ENCODE measurements around the gene RRP36. TPM values are rescaled to one million over a fixed set of nuclear protein-coding genes. Genes with fewer than 3 reads are reported as not detected.
A peak's percentile ranks its signal among the peaks of the same experiment; 100 is the strongest.

The RRP36 gene, protein sequence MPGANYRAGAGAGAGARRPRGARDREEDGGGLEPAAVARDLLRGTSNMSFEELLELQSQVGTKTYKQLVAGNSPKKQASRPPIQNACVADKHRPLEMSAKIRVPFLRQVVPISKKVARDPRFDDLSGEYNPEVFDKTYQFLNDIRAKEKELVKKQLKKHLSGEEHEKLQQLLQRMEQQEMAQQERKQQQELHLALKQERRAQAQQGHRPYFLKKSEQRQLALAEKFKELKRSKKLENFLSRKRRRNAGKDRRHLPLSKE
- 100 to 1,000 TPM in 1 of 4 donors, 10 to 100 TPM in 3; 32.2 to 200 (median 40.5) TPM for total RNA-seq

DNA sequence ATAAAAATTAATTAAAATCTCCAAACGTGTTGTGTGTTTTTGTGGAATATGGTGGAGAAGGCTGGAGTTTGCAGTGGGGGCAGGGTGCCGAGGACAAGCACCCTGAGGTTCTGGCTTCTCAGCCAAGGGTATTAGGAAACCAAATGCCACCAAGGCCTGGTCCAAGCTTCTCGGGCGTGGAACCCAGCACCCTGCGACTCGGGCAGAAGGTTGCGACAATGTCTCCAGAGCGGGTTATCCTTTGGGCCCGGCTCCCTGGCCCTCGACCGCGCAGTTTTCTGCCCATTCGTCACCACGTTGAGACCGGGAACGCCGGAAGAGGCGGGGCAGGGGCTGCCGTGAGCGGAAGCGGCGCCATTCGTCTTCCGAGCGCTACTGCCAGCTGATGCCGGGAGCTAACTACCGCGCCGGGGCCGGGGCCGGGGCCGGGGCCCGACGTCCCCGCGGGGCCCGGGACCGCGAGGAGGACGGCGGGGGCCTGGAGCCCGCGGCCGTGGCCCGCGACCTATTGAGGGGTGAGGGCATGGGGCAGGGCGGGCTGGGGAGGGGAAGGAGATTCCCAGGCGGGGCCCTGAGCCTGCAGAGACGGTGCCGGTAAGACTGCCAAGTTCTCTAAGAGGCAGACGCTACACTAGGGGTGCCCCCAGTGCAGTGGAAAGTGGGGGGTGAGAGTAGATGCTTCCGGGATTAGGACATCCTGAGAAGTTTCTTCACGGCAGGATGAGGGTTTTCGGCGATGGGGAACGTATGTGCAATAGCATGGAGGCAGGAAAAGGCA, at the start of gene RRP36:
Gene RRP36, plus strand, starts transcription at position 354 of the 778 bp plus-strand sequence. Its CDS starts 32 bp downstream, at position 386.
- WGBS, 2 donors (ENCODE audit: low coverage in 1 of 2), result 0 to 2% methylated on average over 5 to 43 of the region's 56 CpGs

DNA sequence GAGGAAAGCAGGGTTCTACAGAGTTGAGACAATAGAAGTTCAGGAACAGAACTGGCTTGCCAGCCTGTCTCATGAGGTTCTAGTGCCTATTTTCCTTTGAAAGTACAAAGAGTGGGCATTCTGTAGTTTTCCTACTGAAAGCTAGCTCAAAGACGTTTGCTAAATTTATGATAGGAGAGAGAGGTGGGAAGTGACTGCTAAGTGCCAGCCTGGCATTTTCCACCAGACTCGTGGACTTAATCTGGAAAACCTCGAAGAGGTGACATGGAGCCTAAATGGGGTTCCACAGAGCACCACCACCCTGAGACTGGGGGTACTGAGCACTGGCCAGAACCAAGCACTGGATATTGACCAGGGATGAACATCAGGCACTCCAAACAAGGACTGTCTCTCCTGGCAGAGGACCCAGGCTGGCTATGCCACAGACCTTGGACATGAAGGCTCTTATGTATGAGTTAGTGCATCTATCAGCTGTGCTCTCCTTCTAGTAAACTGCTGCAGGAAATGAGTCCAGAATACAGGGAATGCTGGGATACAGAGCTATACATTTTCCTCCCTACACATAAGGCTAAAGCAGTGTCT, 49.6 kb upstream of the RRP36 start:
- in situ Hi-C loops (cut with MboI; ENCODE audit: low pct_ligation_motif_present in 1 of 4, low pct_unique_long_range_greater_than_20kb in 1 of 4, low sequenced_read_pairs in 3 of 4) (no loop called here), intact Hi-C loops (cut with DNase I; ENCODE audit: low total_unique reads) (no loop called here)
- H3K4me1 ChIP-seq, result peaks cover 0 to 7% (median 5%) of the 10 kb centered on the region in 4 donors
- 84% methylated on average over 3 of the region's 3 CpGs; no CpG with 5 or more reads in 1 of the 2 donors for WGBS, 2 donors (ENCODE audit: low coverage in 1 of 2)
- no peaks in the 10 kb centered on the region for H3K9me3 ChIP-seq
- H3K27ac ChIP-seq, result no peak overlapping the region
- H3K36me3 ChIP-seq, result no peaks in the 10 kb centered on the region
- TF ChIP-seq POLR2AphosphoS5 (IDR thresholded peaks at IDR 0.05) (no peak), EP300 (IDR thresholded peaks at IDR 0.05; ENCODE audit: low read depth) (no peak), POLR2A (IDR thresholded peaks at IDR 0.05) (no peak)
- TF ChIP-seq, protein P1, sequence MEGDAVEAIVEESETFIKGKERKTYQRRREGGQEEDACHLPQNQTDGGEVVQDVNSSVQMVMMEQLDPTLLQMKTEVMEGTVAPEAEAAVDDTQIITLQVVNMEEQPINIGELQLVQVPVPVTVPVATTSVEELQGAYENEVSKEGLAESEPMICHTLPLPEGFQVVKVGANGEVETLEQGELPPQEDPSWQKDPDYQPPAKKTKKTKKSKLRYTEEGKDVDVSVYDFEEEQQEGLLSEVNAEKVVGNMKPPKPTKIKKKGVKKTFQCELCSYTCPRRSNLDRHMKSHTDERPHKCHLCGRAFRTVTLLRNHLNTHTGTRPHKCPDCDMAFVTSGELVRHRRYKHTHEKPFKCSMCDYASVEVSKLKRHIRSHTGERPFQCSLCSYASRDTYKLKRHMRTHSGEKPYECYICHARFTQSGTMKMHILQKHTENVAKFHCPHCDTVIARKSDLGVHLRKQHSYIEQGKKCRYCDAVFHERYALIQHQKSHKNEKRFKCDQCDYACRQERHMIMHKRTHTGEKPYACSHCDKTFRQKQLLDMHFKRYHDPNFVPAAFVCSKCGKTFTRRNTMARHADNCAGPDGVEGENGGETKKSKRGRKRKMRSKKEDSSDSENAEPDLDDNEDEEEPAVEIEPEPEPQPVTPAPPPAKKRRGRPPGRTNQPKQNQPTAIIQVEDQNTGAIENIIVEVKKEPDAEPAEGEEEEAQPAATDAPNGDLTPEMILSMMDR (IDR thresholded peaks at IDR 0.05), result no peak
- no peak for DNase-seq
- H3K4me3 ChIP-seq, result no peak overlapping the region
- no peaks in the 10 kb centered on the region for H3K27me3 ChIP-seq

More for the DNA sequence above, at the start of gene RRP36:
- DNase-seq, result peak; percentile 81
- Histone ChIP-seq H3K27me3 (no peaks in the 10 kb centered on the region), H3K4me1 (peaks cover 17 to 28% (median 27%) of the 10 kb centered on the region in 4 donors), H3K9me3 (no peaks in the 10 kb centered on the region), H3K4me3 (peak within 1 kb of the TSS; percentile 77 to 97 (median 92)), H3K27ac (peak within 1 kb of the TSS; percentile 90 to 94 (median 92)), H3K36me3 (peaks cover 0 to 26% (median 10%) of the 10 kb centered on the region in 4 donors)
- in situ Hi-C loops (cut with MboI; ENCODE audit: low pct_ligation_motif_present in 1 of 4, low pct_unique_long_range_greater_than_20kb in 1 of 4, low sequenced_read_pairs in 3 of 4), result no loop called here
- intact Hi-C loops (cut with DNase I; ENCODE audit: low total_unique reads), result no loop called here
- peak; percentile 40 for TF ChIP-seq POLR2A (IDR thresholded peaks at IDR 0.05)
- TF ChIP-seq EP300 (IDR thresholded peaks at IDR 0.05; ENCODE audit: low read depth), result no peak
- TF ChIP-seq POLR2AphosphoS5 (IDR thresholded peaks at IDR 0.05), result peak; percentile 30 to 67 (median 61)
- TF ChIP-seq, protein P1 (IDR thresholded peaks at IDR 0.05), result no peak

DNA sequence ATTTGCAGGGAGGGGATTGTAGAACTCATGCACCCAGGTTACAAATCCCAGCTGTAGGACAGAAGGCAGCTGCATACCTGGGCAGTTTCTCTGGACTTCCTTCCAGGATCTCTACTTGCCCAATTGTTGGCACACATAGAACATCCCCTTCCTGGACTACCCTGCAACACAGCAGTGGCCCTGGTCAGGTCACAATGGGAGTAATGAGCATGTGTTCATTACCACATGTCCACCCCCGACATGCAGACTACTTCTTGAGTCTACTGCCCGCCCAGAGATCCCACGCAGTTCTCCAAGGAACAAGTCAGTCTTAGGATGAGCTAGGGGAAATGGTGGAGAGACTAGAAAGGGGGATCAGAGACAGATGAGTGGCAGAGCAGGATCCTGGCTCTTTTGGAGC, 47.5 kb upstream of the RRP36 start:
- Histone ChIP-seq H3K27me3 (no peaks in the 10 kb centered on the region), H3K9me3 (no peaks in the 10 kb centered on the region), H3K27ac (no peak overlapping the region), H3K4me1 (peaks cover 0 to 20% (median 16%) of the 10 kb centered on the region in 4 donors), H3K4me3 (no peak overlapping the region), H3K36me3 (no peaks in the 10 kb centered on the region)
- no peak for TF ChIP-seq POLR2A (IDR thresholded peaks at IDR 0.05)
- TF ChIP-seq POLR2AphosphoS5 (IDR thresholded peaks at IDR 0.05), result no peak
- TF ChIP-seq, protein P1 (IDR thresholded peaks at IDR 0.05), result no peak
- no peak for TF ChIP-seq EP300 (IDR thresholded peaks at IDR 0.05; ENCODE audit: low read depth)
- DNase-seq, result no peak
- intact Hi-C loops (cut with DNase I; ENCODE audit: low total_unique reads), result no loop called here
- whole genome bisulfite sequencing, 2 donors (ENCODE audit: low coverage in 1 of 2), result 98 to 100% methylated on average over 1 to 3 of the region's 3 CpGs
- in situ Hi-C loops (cut with MboI; ENCODE audit: low pct_ligation_motif_present in 1 of 4, low pct_unique_long_range_greater_than_20kb in 1 of 4, low sequenced_read_pairs in 3 of 4), result no loop called here

DNA sequence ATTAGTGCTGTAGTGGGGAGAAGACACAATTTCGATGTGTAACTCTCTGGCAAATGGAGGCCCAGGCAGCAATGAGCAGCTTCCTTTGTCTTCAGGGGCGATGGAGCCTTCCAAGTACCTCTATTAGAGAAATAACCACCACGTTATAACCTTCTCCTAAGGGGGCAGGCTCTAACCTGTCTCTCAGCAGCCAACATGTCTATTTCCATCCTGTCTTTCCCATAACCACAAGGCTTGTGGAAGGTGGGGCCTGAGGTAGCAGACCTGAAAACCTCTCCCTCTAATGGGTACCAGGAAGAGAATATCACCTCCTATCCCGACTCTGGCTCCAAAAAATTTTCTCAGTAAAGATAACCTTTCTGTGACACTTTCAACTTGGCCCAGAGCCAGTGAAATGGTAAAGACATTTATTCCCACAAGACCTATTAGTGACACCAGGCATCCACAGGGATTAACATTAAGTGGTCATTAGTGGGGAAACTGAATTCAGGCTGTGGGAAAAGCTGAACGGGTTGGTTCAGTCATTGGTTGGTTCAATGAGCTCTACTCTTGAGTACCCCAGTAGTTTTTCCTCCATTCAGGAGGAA, 46.4 kb upstream of the RRP36 start:
- H3K36me3 ChIP-seq, result no peaks in the 10 kb centered on the region
- intact Hi-C loops (cut with DNase I; ENCODE audit: low total_unique reads), result no loop called here
- WGBS, 2 donors (ENCODE audit: low coverage in 1 of 2), result 94 to 100% methylated on average over 1 to 5 of the region's 5 CpGs
- no peak overlapping the region for H3K4me3 ChIP-seq
- in situ Hi-C loops (cut with MboI; ENCODE audit: low pct_ligation_motif_present in 1 of 4, low pct_unique_long_range_greater_than_20kb in 1 of 4, low sequenced_read_pairs in 3 of 4), result no loop called here
- TF ChIP-seq, protein P1 (IDR thresholded peaks at IDR 0.05), result no peak
- no peak for TF ChIP-seq POLR2AphosphoS5 (IDR thresholded peaks at IDR 0.05)
- TF ChIP-seq EP300 (IDR thresholded peaks at IDR 0.05; ENCODE audit: low read depth), result no peak
- no peak for TF ChIP-seq POLR2A (IDR thresholded peaks at IDR 0.05)
- H3K27me3 ChIP-seq, result no peaks in the 10 kb centered on the region
- H3K4me1 ChIP-seq, result peaks cover 7 to 27% (median 22%) of the 10 kb centered on the region in 4 donors
- H3K9me3 ChIP-seq, result no peaks in the 10 kb centered on the region
- no peak for DNase-seq
- no peak overlapping the region for H3K27ac ChIP-seq

Measured in transverse colon (tissue), 4 donors.